Measurements from ENCODE around the gene SRSF10. TPM values are rescaled to one million over a fixed set of nuclear protein-coding genes. Genes with fewer than 3 reads are reported as not detected.

Gene SRSF10
- total RNA-seq, 1 donor from 2014 or later, result 93.7 TPM

GRCh38 chr1:23947366-23947765 is 32.8 kb downstream of the SRSF10 start:
- no peaks in the 10 kb centered on the region for H3K4me1 ChIP-seq
- H3K4me3 ChIP-seq, result no peak overlapping the region
- H3K9me3 ChIP-seq, result peaks cover 6% of the 10 kb centered on the region
- DNase-seq (no peak), ATAC-seq (no peak)
- no peaks in the 10 kb centered on the region for H3K36me3 ChIP-seq
- H3K27me3 ChIP-seq (ENCODE audit: low read depth), result no peaks in the 10 kb centered on the region
- TF ChIP-seq CTCF (IDR thresholded peaks at IDR 0.05), result no peak
- intact Hi-C loops (cut with DNase I), result no loop called here
- H3K27ac ChIP-seq, result no peak overlapping the region

GRCh38 chr1:23936481-23937176 is 43.5 kb downstream of the SRSF10 start:
- Histone ChIP-seq H3K4me3 (no peak overlapping the region), H3K4me1 (no peaks in the 10 kb centered on the region), H3K9me3 (no peaks in the 10 kb centered on the region), H3K27ac (peak overlapping the region; percentile 31), H3K36me3 (no peaks in the 10 kb centered on the region), H3K27me3 (ENCODE audit: low read depth) (no peaks in the 10 kb centered on the region)
- TF ChIP-seq CTCF (IDR thresholded peaks at IDR 0.05), result no peak
- ATAC-seq (no peak), DNase-seq (no peak)
- intact Hi-C loops (cut with DNase I), result no loop called here

GRCh38 chr1:23931491-23931880 is 48.6 kb downstream of the SRSF10 start:
- Histone ChIP-seq H3K27ac (peak overlapping the region; percentile 54), H3K27me3 (ENCODE audit: low read depth) (no peaks in the 10 kb centered on the region), H3K4me1 (no peaks in the 10 kb centered on the region), H3K36me3 (no peaks in the 10 kb centered on the region), H3K9me3 (no peaks in the 10 kb centered on the region), H3K4me3 (no peak overlapping the region)
- no peak for TF ChIP-seq CTCF (IDR thresholded peaks at IDR 0.05)
- intact Hi-C loops (cut with DNase I), result no loop called here
- ATAC-seq (no peak), DNase-seq (no peak)

- intact Hi-C loops (cut with DNase I), result no loop called here
- Histone ChIP-seq H3K27ac (peak overlapping the region; percentile 54), H3K9me3 (no peaks in the 10 kb centered on the region), H3K4me1 (no peaks in the 10 kb centered on the region), H3K27me3 (ENCODE audit: low read depth) (no peaks in the 10 kb centered on the region), H3K36me3 (no peaks in the 10 kb centered on the region), H3K4me3 (no peak overlapping the region)
- peak; percentile 64 to 80 for ATAC-seq
- no peak for TF ChIP-seq CTCF (IDR thresholded peaks at IDR 0.05)
- peak; percentile 67 for DNase-seq
Observed at GRCh38 chr1:23930861-23931490, 49.2 kb downstream of the SRSF10 start.

GRCh38 chr1:23930270-23930669 is 49.9 kb downstream of the SRSF10 start:
- Histone ChIP-seq H3K9me3 (no peaks in the 10 kb centered on the region), H3K36me3 (no peaks in the 10 kb centered on the region), H3K4me3 (no peak overlapping the region), H3K27me3 (ENCODE audit: low read depth) (no peaks in the 10 kb centered on the region), H3K4me1 (no peaks in the 10 kb centered on the region), H3K27ac (peak overlapping the region; percentile 54)
- intact Hi-C loops (cut with DNase I), result no loop called here
- no peak for DNase-seq
- ATAC-seq, result no peak
- no peak for TF ChIP-seq CTCF (IDR thresholded peaks at IDR 0.05)
